ENCODE measurements around the gene WDR7. TPM values are rescaled to one million over a fixed set of nuclear protein-coding genes. Genes with fewer than 3 reads are reported as not detected.

Gene WDR7
- total and polyA plus RNA-seq, 9 of the 15 experiments (the other 6 are each of a cell fraction or from before 2014, with no cell fraction given) = 1.4 to 9.4 (median 5.3) TPM

GRCh38 chr18:57057890-57058289, 406.7 kb downstream of the WDR7 start:
- H3K27me3 ChIP-seq (ENCODE audit: control insufficient read depth in 2 of 2, insufficient read depth in 2 of 2, low read length in 2 of 2) = peaks cover 0 to 24% of the 10 kb centered on the region in 2 experiments; a peak in 2 of 5 replicates
- intact Hi-C loops (cut with micrococcal nuclease) = no loop called here
- H3K27ac ChIP-seq (ENCODE audit: extremely low read depth, low read depth, low read length) = no peak overlapping the region
- H3K4me1 ChIP-seq (replicated peaks in 1 of 2; ENCODE audit: control insufficient read depth in 2 of 2, insufficient read depth in 2 of 2, low read length in 2 of 2) = no peaks in the 10 kb centered on the region
- H3K9me1 ChIP-seq (ENCODE audit: control insufficient read depth, insufficient read depth, low read length) = no peaks in the 10 kb centered on the region
- no peak overlapping the region for H3K4me2 ChIP-seq (ENCODE audit: insufficient read depth, low read length)
- FAIRE-seq (no peak), DNase-seq (ENCODE audit: extremely low read depth in 1 of 4, low spot score in 3 of 4) (no peak), ATAC-seq (no peak)
- no peak overlapping the region for H3K4me3 ChIP-seq
- no peaks in the 10 kb centered on the region for H3K9me3 ChIP-seq (replicated peaks; ENCODE audit: control insufficient read depth, insufficient read depth, low read depth, low read length)
- H2AFZ ChIP-seq (ENCODE audit: low read depth, low read length) = no peak overlapping the region
- CTCF ChIA-PET (ENCODE audit: low intra/inter-chr PET ratio) = no interaction called here
- H3K9ac ChIP-seq (ENCODE audit: insufficient read depth in 1 of 2, low read depth in 2 of 2, low read length in 2 of 2) = no peak overlapping the region
- no TSS peak for BruUV-seq (replicated peaks)
- no peaks in the 10 kb centered on the region for H3K79me2 ChIP-seq (ENCODE audit: control insufficient read depth, insufficient read depth, low read length)
- in situ Hi-C loops (cut with MboI) = no loop called here
- 0% methylated on average over 3 of the region's 6 CpGs for WGBS (ENCODE audit: insufficient coverage, low coverage, missing lambda C conversion rate)
- H4K20me1 ChIP-seq (replicated peaks; ENCODE audit: control insufficient read depth, insufficient read depth, low read length) = no peaks in the 10 kb centered on the region
- POLR2A ChIA-PET = no interaction called here
- H3K36me3 ChIP-seq (ENCODE audit: control insufficient read depth, insufficient read depth, low read length) = no peaks in the 10 kb centered on the region
- TF ChIP-seq STAT5B (CRISPR knock-in tag; IDR thresholded peaks at IDR 0.05) = no peak
- no peak for TF ChIP-seq ETV1 (tag; conservative IDR thresholded peaks at IDR 0.05; ENCODE audit: low read depth)
- TF ChIP-seq STAT6 (CRISPR knock-in tag; IDR thresholded peaks at IDR 0.05) = no peak
- TF ChIP-seq PTRF (tag; IDR thresholded peaks at IDR 0.05) = no peak
- TF ChIP-seq ZNF511 (CRISPR knock-in tag; IDR thresholded peaks at IDR 0.05) = no peak
- TF ChIP-seq ASH1L (IDR thresholded peaks at IDR 0.05; ENCODE audit: borderline replicate concordance, low read depth, partially characterized antibody) = no peak
- TF ChIP-seq TCF7 (IDR thresholded peaks at IDR 0.05; ENCODE audit: borderline replicate concordance) = no peak
- no peak for TF ChIP-seq ZNF311 (CRISPR knock-in tag; IDR thresholded peaks at IDR 0.05)
- TF ChIP-seq BRCA1 (IDR thresholded peaks at IDR 0.05) = no peak
- TF ChIP-seq BRCA1 (CRISPR knock-in tag; IDR thresholded peaks at IDR 0.05) = no peak
- TF ChIP-seq YBX1 (IDR thresholded peaks at IDR 0.05) = no peak
- TF ChIP-seq ZBTB49 (CRISPR knock-in tag; IDR thresholded peaks at IDR 0.05; ENCODE audit: borderline replicate concordance) = no peak
- no peak for TF ChIP-seq MNT (conservative IDR thresholded peaks at IDR 0.05)
- TF ChIP-seq ZNF699 (CRISPR knock-in tag; IDR thresholded peaks at IDR 0.05; ENCODE audit: insufficient replicate concordance) = no peak

Measured in K562 (cell line).